HG03135 (cell line): ENCODE measurements around the gene RNF213.
"Not testable (repeated sequence)": the region's sequence is repeated elsewhere in the genome, so short reads cannot be mapped to it uniquely, and the experiment has no call there.

Experiments used
- ATAC-seq: cut with Tn5 transposase; IDR thresholded peaks from one replicate; pipeline ENCODE4 v1.9.1; 2021; ENCODE audit warnings: mild to moderate bottlenecking, moderate library complexity; ENCODE audit not compliant: unreplicated experiment

Gene RNF213

DNA sequence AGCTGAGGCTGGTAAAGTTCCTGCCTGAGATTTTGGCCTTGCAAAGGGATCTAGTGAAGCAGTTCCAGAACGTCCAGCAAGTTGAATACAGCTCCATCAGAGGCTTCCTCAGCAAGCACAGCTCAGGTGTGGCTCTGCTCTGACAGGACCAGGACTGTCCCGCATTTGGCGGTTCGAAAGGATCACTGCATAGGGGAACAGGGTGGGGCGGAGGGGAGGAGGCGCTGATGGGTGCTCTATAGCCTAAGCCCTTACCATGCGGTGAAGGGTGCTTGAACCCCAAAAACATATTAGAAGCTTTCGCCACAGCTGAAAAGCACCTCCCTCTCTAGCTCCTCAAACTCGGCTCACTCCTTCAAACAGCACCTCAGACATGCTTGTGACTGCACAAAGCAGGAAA, 124.4 kb downstream of the RNF213 start:
- ATAC-seq: no peak

DNA sequence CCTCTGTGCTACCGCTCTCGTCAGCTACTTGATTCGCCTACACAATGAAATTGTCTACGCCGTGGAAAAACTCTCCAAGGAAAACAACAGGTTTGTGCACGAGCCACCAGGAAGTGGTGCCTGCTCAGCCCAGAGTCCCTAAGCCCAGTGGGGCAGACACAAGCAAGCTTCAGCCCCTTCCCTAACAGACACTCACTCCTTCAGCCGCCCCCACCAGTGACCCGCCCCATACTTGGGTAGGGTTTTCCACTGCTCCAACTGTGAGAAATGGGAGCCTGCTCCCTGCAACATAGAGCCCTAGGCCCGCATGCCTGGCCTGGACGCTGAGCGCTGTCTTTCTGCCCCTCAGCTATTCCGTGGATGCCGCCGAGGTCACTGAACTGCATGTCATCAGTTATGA, 125.7 kb downstream of the RNF213 start:
- no peak for ATAC-seq

DNA sequence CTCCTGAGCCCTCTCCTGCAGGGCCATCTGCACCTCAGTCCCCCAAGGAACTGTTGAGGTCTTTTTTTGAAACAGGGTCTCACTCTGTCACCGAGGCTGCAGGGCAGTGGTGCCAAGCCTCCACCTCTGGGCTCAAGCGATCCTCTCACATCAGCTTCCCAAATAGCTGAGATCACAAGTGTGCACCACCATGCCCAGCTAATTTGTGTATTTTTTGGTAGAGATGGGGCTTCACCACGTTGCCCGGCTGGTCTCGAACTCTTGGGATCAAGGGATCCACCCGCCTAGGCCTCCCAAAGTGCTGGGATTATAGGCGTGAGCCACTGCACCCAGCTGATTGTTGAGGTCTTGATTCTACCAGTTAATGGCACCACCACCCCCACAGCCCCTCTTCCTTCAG, 126.4 kb downstream of the RNF213 start:
- ATAC-seq: no peak

DNA sequence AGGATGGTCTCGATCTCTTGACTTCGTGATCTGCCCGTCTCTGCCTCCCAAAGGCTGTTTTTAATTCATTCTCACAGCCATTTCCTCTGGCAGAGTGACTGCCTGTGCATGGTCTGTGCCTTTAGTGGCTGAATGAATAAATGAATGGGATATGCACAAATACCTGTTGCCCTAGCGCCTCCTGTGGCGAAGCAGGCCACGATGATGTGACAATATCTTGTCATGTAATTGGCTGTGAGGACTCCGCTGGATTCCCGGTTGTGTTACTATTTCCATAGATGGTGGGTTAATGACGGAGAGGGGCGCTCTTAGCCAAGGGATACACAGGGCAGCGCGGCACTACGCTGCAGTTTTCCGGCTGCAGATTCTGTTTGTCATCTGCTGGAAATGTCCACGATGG, 127.5 kb downstream of the RNF213 start:
- ATAC-seq: no peak

DNA sequence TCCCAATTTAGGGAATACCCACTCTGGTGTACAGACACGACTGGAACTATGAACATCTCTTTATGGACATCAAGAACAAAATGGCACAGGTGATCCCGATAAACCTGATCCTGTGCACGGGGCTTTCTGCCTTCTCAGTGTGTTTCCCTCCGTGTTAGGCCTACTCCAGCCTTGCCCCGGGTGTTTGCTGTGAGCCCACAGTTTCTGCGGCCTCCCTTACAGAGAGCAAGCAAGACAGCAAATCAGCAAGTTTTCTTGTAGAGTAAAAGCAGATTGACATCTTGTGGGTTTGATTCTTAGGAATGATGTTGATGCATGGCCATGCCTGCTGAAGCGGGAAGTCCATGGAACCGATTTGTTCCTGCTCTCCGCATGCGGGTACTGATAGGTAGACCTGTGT, 127.9 kb downstream of the RNF213 start:
- no peak for ATAC-seq

DNA sequence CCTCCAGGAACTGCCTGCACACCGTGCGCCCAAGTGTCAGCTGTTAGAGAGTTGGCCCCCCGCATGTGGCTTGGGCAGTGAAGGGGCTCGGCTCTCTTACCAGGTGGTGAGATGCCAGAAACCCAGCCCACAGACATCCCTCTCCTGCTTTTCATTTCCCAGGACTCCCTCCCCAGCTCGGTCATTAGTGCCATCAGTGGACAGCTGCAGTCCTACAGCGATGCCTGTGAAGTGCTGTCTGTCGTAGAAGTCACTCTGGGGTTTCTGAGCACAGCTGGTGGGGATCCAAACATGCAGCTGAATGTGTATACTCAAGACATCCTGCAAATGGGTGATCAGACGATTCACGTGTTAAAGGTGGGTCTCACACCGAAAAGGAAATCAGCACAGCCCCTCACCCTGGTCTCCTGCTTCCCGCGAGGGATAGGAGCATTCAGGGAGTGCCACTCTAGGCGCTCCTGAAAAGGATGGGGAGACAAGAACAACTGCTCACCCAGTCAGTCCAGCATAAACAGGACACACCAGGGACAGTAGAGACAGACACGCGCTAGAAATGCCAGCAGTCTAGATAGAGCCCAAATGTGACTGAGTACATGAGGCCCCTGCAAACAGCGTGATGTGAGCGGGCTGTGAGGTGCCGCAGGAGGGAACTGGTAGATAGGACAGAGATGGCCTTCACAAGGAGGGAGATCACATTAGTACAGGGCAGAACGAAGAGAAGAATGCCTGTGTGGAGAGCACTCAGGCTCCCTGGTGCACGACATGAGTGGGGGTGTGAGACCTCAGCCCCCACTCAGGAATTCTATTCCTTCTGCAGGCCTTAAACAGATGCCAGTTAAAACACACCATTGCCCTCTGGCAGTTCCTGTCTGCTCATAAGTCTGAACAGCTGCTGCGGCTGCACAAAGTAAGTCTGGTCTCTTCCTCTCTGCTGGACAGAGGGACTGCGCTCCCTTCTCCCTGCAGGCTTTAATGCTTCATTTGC, 128.7 kb downstream of the RNF213 start:
- no peak for ATAC-seq

DNA sequence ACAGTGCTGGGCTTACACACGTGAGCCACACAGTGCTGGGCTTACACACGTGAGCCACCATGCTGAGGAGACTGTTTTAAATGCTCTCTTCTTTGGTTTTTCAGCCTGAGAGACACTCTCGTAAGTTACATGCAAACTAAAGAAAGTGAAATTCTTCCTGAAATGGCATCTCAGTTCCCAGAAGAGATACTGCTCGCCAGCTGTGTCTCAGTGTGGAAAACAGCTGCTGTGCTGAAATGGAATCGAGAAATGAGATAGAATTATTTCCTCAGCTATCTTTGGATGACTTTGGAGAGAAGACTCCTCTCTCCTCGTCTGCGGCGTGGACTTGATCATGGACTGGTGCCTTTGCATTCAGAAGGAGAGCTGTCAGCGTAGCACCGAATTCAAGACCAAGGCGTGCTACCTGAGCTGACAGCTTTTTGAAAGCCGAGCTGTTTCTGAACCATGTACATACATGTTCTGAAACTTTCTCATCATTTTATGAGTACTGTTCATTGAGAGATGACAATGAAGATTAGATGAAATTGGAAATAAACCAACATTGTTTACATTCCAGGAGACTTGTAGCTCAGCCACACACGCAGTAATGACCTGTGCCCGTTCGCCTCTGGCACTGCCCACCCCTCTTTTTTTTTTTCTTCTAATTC, 132.7 kb downstream of the RNF213 start:
- ATAC-seq: no peak

DNA sequence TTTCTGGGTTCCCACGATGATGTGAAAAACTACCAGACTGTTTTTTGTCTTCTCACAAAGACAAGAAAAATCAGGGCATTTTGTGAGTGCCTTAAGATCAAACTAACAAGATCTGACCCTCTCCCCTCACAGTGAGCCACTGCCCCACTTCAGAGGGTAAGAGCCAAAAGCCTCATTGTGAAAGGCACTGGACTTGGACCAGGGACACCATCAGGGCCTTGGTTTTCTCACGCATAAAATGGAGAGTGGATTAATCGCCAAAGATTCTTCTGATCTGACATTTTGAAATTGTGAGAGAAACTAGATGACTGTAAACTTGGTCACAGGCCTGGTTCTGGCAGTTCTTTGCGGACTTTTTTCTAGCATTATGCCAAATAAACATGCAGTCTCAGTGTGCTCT, 133.3 kb downstream of the RNF213 start:
- ATAC-seq: no peak

DNA sequence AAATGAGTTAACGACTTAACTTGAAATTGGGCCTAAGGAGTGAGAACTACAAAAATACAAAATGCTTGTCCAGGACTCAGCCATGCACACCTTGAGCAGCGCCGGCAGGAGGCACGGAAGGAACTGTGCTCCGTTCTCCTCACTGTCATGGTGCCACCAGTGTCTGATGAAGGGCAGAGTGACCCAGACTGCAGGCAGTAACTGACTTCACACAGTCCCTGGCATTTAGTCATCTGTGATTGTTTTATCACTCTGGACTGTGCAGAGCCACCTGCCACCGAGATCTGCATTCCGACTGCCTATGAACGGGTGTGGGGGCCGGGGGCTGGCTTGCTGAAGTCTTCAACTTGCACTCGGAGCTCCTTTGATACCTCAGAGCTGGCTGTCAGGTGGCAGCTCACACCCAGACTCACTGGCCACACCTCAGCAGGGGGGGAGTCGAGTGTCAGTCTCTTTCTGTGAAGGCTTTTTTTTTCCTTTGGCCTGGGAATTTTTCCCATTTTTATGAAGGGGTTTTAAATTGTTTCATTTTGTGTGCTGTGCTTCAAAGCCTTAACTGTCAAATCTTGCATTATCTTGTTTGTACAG, 134.1 kb downstream of the RNF213 start:
- ATAC-seq: no peak

DNA sequence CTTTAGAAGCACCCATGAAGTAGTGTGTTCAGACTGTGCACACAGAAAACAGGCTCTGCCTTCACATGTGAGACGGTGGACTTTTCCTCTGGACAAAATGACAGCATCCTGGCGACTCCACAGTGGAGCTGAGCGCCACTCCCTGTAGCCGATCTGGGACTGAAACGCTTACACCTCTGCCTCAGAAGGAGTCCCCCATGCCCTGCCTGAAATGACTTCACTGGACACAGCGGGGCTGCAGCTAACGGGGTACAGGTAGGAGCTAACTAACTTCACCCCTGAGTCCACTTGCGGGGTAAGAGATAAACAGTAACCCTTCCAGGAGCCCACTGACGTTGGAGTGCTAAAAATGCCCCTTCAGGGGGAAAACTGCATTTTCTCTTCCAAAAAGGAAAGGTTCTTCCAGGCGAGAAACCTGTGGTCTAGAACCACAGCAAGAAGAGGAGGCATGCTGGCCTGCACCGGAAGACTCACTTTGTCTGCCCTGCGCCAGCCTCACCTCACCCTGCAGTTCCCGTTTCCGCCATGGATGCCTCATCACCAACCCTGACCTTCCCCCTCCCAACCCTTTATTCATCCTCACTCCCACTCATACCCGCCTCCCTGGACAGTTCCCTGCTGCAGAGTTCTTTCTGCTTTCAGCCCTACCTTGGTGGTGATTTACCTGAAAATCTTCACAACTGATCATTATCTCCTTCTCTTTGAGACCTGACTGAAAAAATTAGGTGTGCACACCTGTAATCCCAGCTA, 134.9 kb downstream of the RNF213 start:
- no peak for ATAC-seq

DNA sequence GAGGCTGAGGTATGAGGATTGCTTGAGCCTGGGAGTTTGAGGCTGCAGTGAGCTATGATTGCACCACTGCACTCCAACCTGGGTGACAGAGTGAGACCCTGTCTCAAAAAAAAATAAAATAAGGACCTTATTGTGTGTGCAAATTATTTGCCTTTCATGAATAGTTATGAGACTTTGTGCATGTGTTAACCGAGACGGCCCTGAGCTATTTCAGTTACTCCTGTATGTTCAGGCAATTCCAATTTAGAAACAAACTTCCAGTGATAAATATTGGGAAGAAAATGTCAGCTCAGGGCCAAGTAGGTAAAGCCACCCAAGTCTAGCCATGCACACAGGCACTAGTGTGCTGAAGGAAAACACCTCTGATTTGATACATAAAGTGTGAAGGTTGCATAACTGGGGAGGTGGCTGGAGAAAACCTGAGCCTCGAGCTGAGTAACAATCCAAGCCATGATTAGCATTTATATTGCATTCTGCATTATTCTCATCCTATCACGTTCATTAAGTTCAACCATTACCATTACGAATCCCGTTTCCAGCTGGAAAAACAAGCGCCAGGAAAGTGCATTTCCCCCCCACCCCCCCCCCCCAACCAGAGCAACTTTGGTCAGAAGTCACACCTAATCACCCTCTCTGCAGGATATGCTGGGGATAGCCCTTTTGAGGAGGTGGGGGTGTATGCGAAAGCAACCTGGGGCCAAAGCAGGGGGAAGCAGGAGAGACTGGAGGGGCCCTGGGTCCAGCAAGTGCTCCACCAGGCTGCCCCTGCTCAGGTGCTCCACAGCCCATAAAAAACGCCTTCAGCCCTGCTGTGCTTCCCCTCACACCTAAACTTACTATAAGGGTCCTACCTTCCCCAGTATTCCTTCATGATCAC, 135.7 kb downstream of the RNF213 start:
- ATAC-seq: no peak

DNA sequence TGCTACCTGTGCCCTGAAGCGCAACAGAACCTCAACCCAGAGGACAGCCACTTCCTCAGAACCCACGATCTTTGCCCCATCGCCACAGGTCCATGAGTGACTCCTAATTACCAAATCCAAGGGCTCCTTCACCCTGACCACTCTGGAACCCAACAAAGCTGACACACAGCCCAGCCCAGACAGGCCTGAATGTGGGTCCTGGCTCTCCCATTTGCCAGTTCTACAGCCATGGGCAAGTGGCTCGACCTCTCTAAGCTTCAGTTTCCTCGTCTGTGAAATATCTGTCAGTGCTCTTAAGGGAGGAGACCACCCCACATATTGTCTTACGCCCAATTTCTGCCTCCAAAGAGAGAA, 136.4 kb downstream of the RNF213 start:
- no peak for ATAC-seq

DNA sequence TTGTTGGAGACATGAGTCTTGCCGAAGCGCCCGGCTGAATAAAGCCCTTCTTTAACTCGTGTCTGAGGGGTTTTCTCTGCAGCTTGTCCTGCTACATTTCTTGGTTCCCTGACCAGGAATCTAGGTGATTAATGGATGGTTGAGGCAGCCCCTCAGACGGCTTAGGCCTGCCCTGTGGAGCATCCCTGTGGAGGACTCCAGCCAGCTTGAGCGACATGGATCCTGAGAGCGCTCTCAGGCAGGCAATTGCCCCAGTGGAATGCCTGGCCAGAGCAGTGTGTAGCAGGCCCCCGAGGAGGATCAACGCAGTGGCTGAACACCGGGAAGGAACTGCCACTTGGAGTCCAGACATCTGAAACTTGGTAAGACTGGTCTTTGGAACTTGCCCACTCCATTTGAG, 137.0 kb downstream of the RNF213 start:
- ATAC-seq: no peak

DNA sequence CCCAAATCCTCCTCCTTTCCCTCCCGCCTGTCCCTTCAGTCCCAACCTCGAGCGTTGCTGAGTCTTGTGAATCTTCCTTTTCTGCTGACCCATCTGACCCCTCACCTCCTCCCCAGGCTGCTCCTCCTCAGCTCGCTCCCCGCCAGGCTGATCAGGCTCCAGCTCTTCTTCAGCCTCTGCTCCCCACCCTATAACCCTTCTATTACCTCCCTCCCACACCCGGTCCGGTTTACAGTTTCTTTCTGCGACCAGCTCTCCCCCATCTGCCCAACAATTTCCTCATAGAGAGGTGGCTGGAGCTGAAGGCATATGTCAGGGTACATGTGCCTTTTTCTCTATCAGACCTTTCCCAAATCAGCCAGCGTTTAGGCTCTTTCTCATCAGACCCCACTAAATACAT, 140.4 kb downstream of the RNF213 start:
- ATAC-seq: not testable (repeated sequence)

DNA sequence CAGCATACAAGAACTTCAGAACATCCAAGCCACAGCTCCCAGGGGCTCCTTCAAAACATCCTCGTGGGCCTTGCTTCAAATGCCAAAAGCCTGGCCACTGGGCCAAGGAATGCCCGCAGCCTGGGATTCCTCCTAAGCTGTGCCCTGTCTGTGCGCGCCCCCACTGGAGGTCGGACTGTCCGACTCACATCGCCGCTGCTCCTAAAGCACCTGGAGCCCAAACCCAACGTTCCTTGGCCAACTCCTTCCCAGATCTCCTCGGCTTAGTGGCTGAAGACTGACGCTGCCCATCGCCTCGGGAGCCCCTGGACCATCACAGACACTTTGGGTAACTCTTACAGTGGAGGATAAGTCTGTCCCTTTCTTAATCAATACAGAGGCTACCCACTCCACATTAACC, 141.4 kb downstream of the RNF213 start:
- ATAC-seq: not testable (repeated sequence)

DNA sequence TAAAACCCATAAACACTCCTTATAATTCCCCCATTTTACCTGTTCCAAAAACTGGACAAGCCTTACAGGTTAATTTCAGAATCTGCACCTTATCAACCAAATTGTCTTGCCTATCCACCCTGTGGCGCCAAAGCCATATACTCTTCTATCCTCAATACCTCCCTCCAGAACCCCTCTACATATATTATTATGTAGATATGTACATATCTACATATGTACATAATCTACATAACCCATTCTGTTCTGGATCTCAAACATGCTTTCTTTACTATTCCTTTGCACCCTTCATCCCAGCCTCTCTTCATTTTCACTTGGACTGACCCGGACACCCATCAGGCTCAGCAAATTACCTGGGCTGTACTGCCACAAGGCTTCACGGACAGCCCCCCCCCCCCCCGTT, 142.3 kb downstream of the RNF213 start:
- no peak for ATAC-seq

DNA sequence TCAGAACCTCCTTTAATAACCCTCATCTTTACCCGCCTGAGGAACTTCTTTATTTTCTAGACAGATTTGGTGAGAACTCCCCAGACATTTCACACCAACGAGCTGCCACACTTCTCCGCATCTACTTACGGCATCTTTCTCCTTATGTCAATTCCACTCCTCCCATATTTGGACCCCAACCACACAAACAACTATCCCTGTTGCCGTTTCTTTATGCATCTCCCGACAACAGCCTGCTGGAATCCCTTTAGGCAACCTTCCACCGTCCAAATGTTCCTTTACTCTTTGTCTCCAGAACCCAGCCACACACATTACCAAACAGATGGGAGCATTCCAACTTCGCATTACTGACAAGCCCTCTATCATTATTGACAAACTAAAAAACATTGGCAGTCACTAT, 145.5 kb downstream of the RNF213 start:
- ATAC-seq: no peak

DNA sequence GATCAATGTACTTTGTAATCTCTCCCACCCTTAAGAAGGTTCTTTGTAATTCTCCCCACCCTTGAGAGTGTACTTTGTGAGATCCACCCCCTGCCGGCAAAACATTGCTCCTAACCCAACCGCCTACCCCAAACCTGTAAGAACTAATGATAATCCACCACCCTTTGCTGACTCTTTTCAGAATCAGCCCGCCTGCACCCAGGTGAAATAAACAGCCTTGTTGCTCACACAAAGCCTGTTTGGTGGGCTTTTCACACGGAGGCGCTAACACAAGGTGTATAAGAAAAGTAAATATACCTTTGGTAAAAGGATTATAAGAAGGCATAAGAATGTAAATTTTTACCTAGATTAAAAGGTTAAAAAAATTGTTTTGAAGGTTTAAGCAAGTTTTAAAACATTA, 147.3 kb downstream of the RNF213 start:
- ATAC-seq: not testable (repeated sequence)

DNA sequence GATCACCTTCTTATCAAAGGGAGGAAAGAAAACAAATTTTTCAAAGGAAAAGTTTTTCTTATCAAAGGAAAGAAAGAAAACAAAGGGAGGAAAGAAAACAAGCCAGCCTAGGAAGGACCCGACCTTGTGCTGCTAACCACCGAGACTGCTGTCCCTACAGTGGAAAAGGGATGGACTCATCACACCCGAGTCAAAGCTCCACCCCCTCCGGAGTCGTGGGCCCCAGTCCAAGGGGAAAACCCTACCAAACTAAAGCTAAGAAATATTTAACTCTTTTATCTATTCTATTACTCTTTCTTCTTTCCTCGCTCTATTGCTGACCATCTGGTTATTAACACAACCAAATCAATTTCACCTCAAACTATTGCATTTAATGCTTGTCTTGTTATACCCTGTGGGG, 148.2 kb downstream of the RNF213 start:
- ATAC-seq: no peak

DNA sequence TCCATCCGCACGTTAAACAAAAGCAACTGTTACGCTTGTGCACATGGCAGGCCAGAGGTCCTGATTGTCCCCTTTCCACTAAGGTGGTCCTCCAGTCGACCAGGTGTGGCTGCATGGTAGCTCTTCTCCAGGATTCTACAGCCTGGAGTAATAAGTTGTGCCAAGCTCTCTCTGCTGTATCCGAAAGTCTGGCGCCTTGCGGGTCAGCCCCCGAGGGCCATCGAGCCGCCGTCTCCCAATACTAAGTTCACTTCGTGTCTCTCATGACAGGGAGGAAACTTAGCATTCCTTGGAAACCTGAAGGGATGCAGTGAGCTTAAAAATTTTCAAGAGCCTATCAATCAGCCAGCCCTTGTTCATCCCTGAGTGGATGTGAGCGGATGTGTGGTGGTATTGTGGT, 149.0 kb downstream of the RNF213 start:
- ATAC-seq: no peak
